Dendritic cell treated with granulocyte-macrophage colony-stimulating factor and Interleukin-4, amounts not matched to agents 40 ng/mL and 50 ng/mL, for 4 days (primary cell): Measurements from ENCODE around the gene GCGR.

Experiments used
- H3K27ac Mint-ChIP-seq: one replicate; pipeline ENCODE4 v1.8.0; 2022; ENCODE audit warnings: mild to moderate bottlenecking, mixed read lengths
- H3K27me3 Mint-ChIP-seq: one replicate; pipeline ENCODE4 v1.8.0; 2022; ENCODE audit warnings: mild to moderate bottlenecking, mixed read lengths
- H3K36me3 Mint-ChIP-seq: one replicate; pipeline ENCODE4 v1.8.0; 2022; ENCODE audit warnings: low read depth, mixed read lengths
- H3K4me1 Mint-ChIP-seq: one replicate; pipeline ENCODE4 v1.8.0; 2022; ENCODE audit warnings: low read depth, mixed read lengths
- H3K4me3 Mint-ChIP-seq: one replicate; pipeline ENCODE4 v1.8.0; 2022; ENCODE audit warnings: mild to moderate bottlenecking, moderate library complexity, mixed read lengths
- H3K9me3 Mint-ChIP-seq: one replicate; pipeline ENCODE4 v1.8.0; 2022; ENCODE audit warnings: mixed read lengths
- intact Hi-C: fragments of 100-400 bp; cut with micrococcal nuclease; formaldehyde crosslinking; loops from one replicate; pipeline ENCODE4 v1.15.0; 2022

GCGR gene

GRCh38 chr17:81843713-81844326 is 39.9 kb downstream of the GCGR start:
- intact Hi-C loops: no loop called here
- Mint-ChIP-seq H3K9me3 (no peaks in the 10 kb centered on the region), H3K4me1 (peaks cover 31% of the 10 kb centered on the region), H3K4me3 (no peak overlapping the region), H3K27ac (no peak overlapping the region), H3K36me3 (peaks cover 67% of the 10 kb centered on the region), H3K27me3 (no peaks in the 10 kb centered on the region)

GRCh38 chr17:81844327-81844851 is 40.4 kb downstream of the GCGR start:
- no peak overlapping the region for H3K4me3 Mint-ChIP-seq
- H3K9me3 Mint-ChIP-seq: no peaks in the 10 kb centered on the region
- H3K27me3 Mint-ChIP-seq: no peaks in the 10 kb centered on the region
- H3K36me3 Mint-ChIP-seq: peaks cover 73% of the 10 kb centered on the region
- intact Hi-C loops: no loop called here
- H3K4me1 Mint-ChIP-seq: peaks cover 31% of the 10 kb centered on the region
- H3K27ac Mint-ChIP-seq: peak overlapping the region; percentile 52

- Mint-ChIP-seq H3K27me3 (no peaks in the 10 kb centered on the region), H3K4me1 (peaks cover 31% of the 10 kb centered on the region), H3K36me3 (peaks cover 78% of the 10 kb centered on the region), H3K9me3 (no peaks in the 10 kb centered on the region), H3K4me3 (no peak overlapping the region), H3K27ac (peak overlapping the region; percentile 52)
- intact Hi-C loops: no loop called here
These were observed 40.9 kb downstream of the GCGR start for GRCh38 chr17:81844887-81845286.

GRCh38 chr17:81845361-81845760 is 41.4 kb downstream of the GCGR start:
- peaks cover 81% of the 10 kb centered on the region for H3K36me3 Mint-ChIP-seq
- intact Hi-C loops: no loop called here
- H3K9me3 Mint-ChIP-seq: no peaks in the 10 kb centered on the region
- H3K4me1 Mint-ChIP-seq: peaks cover 31% of the 10 kb centered on the region
- H3K4me3 Mint-ChIP-seq: no peak overlapping the region
- H3K27ac Mint-ChIP-seq: no peak overlapping the region
- no peaks in the 10 kb centered on the region for H3K27me3 Mint-ChIP-seq

- peaks cover 26% of the 10 kb centered on the region for H3K4me1 Mint-ChIP-seq
These were observed 42.2 kb downstream of the GCGR start for GRCh38 chr17:81845881-81846742.

GRCh38 chr17:81846743-81847689 is 43.1 kb downstream of the GCGR start:
- Mint-ChIP-seq H3K27me3 (no peaks in the 10 kb centered on the region), H3K9me3 (no peaks in the 10 kb centered on the region), H3K4me3 (no peak overlapping the region), H3K27ac (no peak overlapping the region), H3K4me1 (peaks cover 17% of the 10 kb centered on the region), H3K36me3 (peaks cover 98% of the 10 kb centered on the region)
- intact Hi-C loops: no loop called here

More at GRCh38 chr17:81845881-81846742, 42.2 kb downstream of the GCGR start:
- Mint-ChIP-seq H3K4me3 (no peak overlapping the region), H3K27ac (no peak overlapping the region), H3K36me3 (peaks cover 89% of the 10 kb centered on the region), H3K27me3 (no peaks in the 10 kb centered on the region), H3K9me3 (no peaks in the 10 kb centered on the region)
- intact Hi-C loops: no loop called here

- Mint-ChIP-seq H3K4me1 (peaks cover 8% of the 10 kb centered on the region), H3K9me3 (no peaks in the 10 kb centered on the region), H3K27ac (no peak overlapping the region), H3K4me3 (no peak overlapping the region), H3K36me3 (peaks cover 99% of the 10 kb centered on the region), H3K27me3 (no peaks in the 10 kb centered on the region)
- intact Hi-C loops: no loop called here
These were observed 45.5 kb downstream of the GCGR start for GRCh38 chr17:81849457-81849856.

- peaks cover 99% of the 10 kb centered on the region for H3K36me3 Mint-ChIP-seq
These were observed 47.5 kb downstream of the GCGR start for GRCh38 chr17:81851423-81851822.

GRCh38 chr17:81852237-81852636 is 48.3 kb downstream of the GCGR start:
- H3K4me3 Mint-ChIP-seq: no peak overlapping the region
- intact Hi-C loops: no loop called here
- no peaks in the 10 kb centered on the region for H3K27me3 Mint-ChIP-seq
- H3K4me1 Mint-ChIP-seq: peaks cover 11% of the 10 kb centered on the region
- no peaks in the 10 kb centered on the region for H3K9me3 Mint-ChIP-seq
- H3K36me3 Mint-ChIP-seq: peaks cover 99% of the 10 kb centered on the region
- H3K27ac Mint-ChIP-seq: no peak overlapping the region

More at GRCh38 chr17:81851423-81851822, 47.5 kb downstream of the GCGR start:
- Mint-ChIP-seq H3K27ac (no peak overlapping the region), H3K4me3 (no peak overlapping the region), H3K27me3 (no peaks in the 10 kb centered on the region), H3K9me3 (no peaks in the 10 kb centered on the region), H3K4me1 (peaks cover 9% of the 10 kb centered on the region)
- intact Hi-C loops: no loop called here

GRCh38 chr17:81854974-81855774 is 51.2 kb downstream of the GCGR start:
- no peaks in the 10 kb centered on the region for H3K27me3 Mint-ChIP-seq
- no peaks in the 10 kb centered on the region for H3K9me3 Mint-ChIP-seq
- no peak overlapping the region for H3K27ac Mint-ChIP-seq
- no peak overlapping the region for H3K4me3 Mint-ChIP-seq
- peaks cover 99% of the 10 kb centered on the region for H3K36me3 Mint-ChIP-seq
- peaks cover 36% of the 10 kb centered on the region for H3K4me1 Mint-ChIP-seq
- intact Hi-C loops: no loop called here

- Mint-ChIP-seq H3K4me1 (peaks cover 45% of the 10 kb centered on the region), H3K4me3 (peak overlapping the region; percentile 82), H3K36me3 (peaks cover 87% of the 10 kb centered on the region), H3K27ac (peak overlapping the region; percentile 98), H3K27me3 (no peaks in the 10 kb centered on the region), H3K9me3 (no peaks in the 10 kb centered on the region)
- intact Hi-C loops: no loop called here
These were observed 54.4 kb downstream of the GCGR start for GRCh38 chr17:81858170-81858966.
